Measurements from ENCODE around the gene PALM3. TPM values are rescaled to one million over a fixed set of nuclear protein-coding genes. Genes with fewer than 3 reads are reported as not detected.
"Not testable (repeated sequence)": the region's sequence is repeated elsewhere in the genome, so short reads cannot be mapped to it uniquely, and the experiment has no call there.

The PALM3 gene
- total and polyA plus RNA-seq, 2 experiments from 2014 or later = 2.1 to 3.4 TPM

DNA sequence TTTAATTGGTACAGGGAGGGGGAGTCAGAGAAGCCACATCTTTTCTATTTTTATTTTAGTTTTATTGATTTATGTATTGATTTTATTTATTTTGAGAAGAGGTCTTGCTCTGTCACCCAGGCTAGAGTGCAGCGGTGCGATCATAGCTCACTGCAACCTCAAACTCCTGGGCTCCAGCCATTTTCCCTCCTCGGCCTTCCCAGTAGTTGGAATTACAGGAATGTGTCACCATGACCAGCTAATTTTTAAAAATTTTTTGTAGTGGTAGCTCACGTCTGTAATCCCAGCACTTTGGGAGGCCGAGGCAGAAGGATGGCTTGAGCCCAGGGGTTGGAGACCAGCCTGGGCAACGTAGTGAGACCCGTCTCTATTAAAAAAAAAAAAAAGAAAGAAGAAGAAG is 26.2 kb downstream of the PALM3 start:
- Histone ChIP-seq H3K9me3 (ENCODE audit: low read depth) (no peaks in the 10 kb centered on the region), H3K79me2 (no peaks in the 10 kb centered on the region), H4K20me1 (ENCODE audit: insufficient read depth, poor library complexity, severe bottlenecking) (no peaks in the 10 kb centered on the region), H2AFZ (no peak overlapping the region), H3K4me1 (ENCODE audit: insufficient read depth) (no peaks in the 10 kb centered on the region), H3K36me3 (replicated peaks; ENCODE audit: insufficient read depth, low read depth) (no peaks in the 10 kb centered on the region), H3K9me2 (replicated peaks; ENCODE audit: insufficient read depth) (no peaks in the 10 kb centered on the region), H3K27ac (no peak overlapping the region), H3K27me3 (peaks cover 3% of the 10 kb centered on the region), H3K4me2 (no peak overlapping the region), H3K4me3 (no peak overlapping the region)
- TF ChIP-seq EZH2phosphoT487 (IDR thresholded peaks at IDR 0.05; ENCODE audit: low read depth, severe bottlenecking, unreplicated experiment) = no peak
- TF ChIP-seq, protein P1, sequence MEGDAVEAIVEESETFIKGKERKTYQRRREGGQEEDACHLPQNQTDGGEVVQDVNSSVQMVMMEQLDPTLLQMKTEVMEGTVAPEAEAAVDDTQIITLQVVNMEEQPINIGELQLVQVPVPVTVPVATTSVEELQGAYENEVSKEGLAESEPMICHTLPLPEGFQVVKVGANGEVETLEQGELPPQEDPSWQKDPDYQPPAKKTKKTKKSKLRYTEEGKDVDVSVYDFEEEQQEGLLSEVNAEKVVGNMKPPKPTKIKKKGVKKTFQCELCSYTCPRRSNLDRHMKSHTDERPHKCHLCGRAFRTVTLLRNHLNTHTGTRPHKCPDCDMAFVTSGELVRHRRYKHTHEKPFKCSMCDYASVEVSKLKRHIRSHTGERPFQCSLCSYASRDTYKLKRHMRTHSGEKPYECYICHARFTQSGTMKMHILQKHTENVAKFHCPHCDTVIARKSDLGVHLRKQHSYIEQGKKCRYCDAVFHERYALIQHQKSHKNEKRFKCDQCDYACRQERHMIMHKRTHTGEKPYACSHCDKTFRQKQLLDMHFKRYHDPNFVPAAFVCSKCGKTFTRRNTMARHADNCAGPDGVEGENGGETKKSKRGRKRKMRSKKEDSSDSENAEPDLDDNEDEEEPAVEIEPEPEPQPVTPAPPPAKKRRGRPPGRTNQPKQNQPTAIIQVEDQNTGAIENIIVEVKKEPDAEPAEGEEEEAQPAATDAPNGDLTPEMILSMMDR (IDR thresholded peaks at IDR 0.05; ENCODE audit: poor library complexity) = no peak
- no peak for TF ChIP-seq EZH2 (IDR thresholded peaks at IDR 0.05; ENCODE audit: borderline replicate concordance)
- DNase-seq (ENCODE audit: low spot score) = no peak
- WGBS (ENCODE audit: low lambda C conversion rate, missing lambda C conversion rate) = 83% methylated on average over 7 of the region's 7 CpGs

DNA sequence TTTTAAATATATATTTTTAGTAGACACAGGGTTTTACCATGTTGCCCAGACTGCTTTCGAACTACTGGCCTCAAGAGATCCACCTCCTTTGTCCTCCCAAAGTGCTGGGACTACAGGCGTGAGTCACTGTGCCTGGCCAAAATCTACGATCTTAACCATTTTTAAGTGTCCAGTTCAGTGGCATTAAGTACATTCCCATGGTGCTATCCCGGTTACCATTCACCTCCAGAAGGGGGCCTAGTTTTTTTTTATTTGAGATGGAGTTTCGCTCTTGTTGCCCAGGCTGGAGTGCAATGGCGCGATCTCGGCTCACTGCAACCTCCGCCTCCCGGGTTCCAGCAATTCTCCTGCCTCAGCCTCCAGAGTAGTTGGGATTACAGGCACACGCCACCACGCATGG is 26.7 kb downstream of the PALM3 start:
- not testable (repeated sequence) for H3K36me3 ChIP-seq (replicated peaks; ENCODE audit: insufficient read depth, low read depth); H3K4me1 ChIP-seq (ENCODE audit: insufficient read depth); H4K20me1 ChIP-seq (ENCODE audit: insufficient read depth, poor library complexity, severe bottlenecking); H3K9me3 ChIP-seq (ENCODE audit: low read depth); H3K79me2 ChIP-seq; H3K27ac ChIP-seq; DNase-seq (ENCODE audit: low spot score); H2AFZ ChIP-seq; H3K9me2 ChIP-seq (replicated peaks; ENCODE audit: insufficient read depth); H3K27me3 ChIP-seq; H3K4me2 ChIP-seq; H3K4me3 ChIP-seq
- WGBS (ENCODE audit: low lambda C conversion rate, missing lambda C conversion rate) = 92% methylated on average over 12 of the region's 12 CpGs

DNA sequence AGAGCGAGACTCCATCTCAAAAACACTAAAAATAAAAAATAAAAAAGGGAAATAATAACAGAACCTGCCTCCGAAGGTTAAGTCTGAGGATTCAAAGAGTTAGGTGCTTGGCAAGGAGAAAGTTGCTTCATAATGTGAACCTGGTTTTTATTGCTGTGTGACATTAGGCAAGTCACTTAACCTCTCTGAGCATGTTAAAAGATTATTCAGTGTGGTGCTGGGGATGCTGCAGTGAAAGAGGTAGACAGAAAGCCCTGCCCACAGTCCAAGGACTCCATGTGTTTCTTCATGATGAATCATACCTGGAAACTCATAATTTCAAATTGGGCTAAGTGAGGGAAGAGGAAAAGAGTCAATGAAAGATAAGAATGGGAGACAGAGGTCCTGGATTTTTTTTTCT is 27.9 kb downstream of the PALM3 start:
- WGBS (ENCODE audit: low lambda C conversion rate, missing lambda C conversion rate) = 100% methylated on average over 2 of the region's 2 CpGs
- TF ChIP-seq EZH2 (IDR thresholded peaks at IDR 0.05; ENCODE audit: borderline replicate concordance) = no peak
- Histone ChIP-seq H3K4me2 (no peak overlapping the region), H3K79me2 (no peaks in the 10 kb centered on the region), H3K27ac (no peak overlapping the region), H3K9me3 (ENCODE audit: low read depth) (no peaks in the 10 kb centered on the region), H3K4me3 (no peak overlapping the region), H4K20me1 (ENCODE audit: insufficient read depth, poor library complexity, severe bottlenecking) (no peaks in the 10 kb centered on the region), H2AFZ (no peak overlapping the region), H3K27me3 (peaks cover 3% of the 10 kb centered on the region), H3K36me3 (replicated peaks; ENCODE audit: insufficient read depth, low read depth) (no peaks in the 10 kb centered on the region), H3K9me2 (replicated peaks; ENCODE audit: insufficient read depth) (no peaks in the 10 kb centered on the region), H3K4me1 (ENCODE audit: insufficient read depth) (no peaks in the 10 kb centered on the region)
- DNase-seq (ENCODE audit: low spot score) = no peak

GRCh38 chr19:14031719-14032480 is 30.0 kb downstream of the PALM3 start, which contains the start of gene IL27RA:
Gene IL27RA, plus strand, starts transcription at chr19:14031762. Its CDS starts 111 bp downstream, at chr19:14031873.
- peak within 1 kb of the TSS; percentile 94 for H3K4me2 ChIP-seq
- H3K79me2 ChIP-seq = no peaks in the 10 kb centered on the region
- no peaks in the 10 kb centered on the region for H3K36me3 ChIP-seq (replicated peaks; ENCODE audit: insufficient read depth, low read depth)
- 1% methylated on average over 39 of the region's 63 CpGs for WGBS (ENCODE audit: low lambda C conversion rate, missing lambda C conversion rate)
- no peaks in the 10 kb centered on the region for H3K4me1 ChIP-seq (ENCODE audit: insufficient read depth)
- peak; percentile 63 for DNase-seq (ENCODE audit: low spot score)
- H3K9me3 ChIP-seq (ENCODE audit: low read depth) = no peaks in the 10 kb centered on the region
- peak within 1 kb of the TSS; percentile 35 for H3K4me3 ChIP-seq
- H3K9me2 ChIP-seq (replicated peaks; ENCODE audit: insufficient read depth) = no peaks in the 10 kb centered on the region
- H3K27ac ChIP-seq = no peak within 1 kb of the TSS
- H4K20me1 ChIP-seq (ENCODE audit: insufficient read depth, poor library complexity, severe bottlenecking) = no peaks in the 10 kb centered on the region
- H3K27me3 ChIP-seq = peaks cover 3% of the 10 kb centered on the region
- H2AFZ ChIP-seq = peak within 1 kb of the TSS; percentile 80
- TF ChIP-seq, protein P1 (IDR thresholded peaks at IDR 0.05; ENCODE audit: poor library complexity) = peak; percentile 58
- no peak for TF ChIP-seq EZH2 (IDR thresholded peaks at IDR 0.05; ENCODE audit: borderline replicate concordance)

All from hepatocyte (in vitro differentiated cells).